ENCODE results near the gene ARSG.
A peak's percentile ranks its signal among the peaks of the same experiment; 100 is the strongest.
"Not testable (repeated sequence)": the region's sequence is repeated elsewhere in the genome, so short reads cannot be mapped to it uniquely, and the experiment has no call there.

The ARSG gene

GRCh38 chr17:68281965-68282364, 9.3 kb upstream of the ARSG start:
- not testable (repeated sequence) for DNase-seq

- DNase-seq = no peak
These were observed 2.9 kb upstream of the ARSG start for GRCh38 chr17:68288375-68288774.

DNA sequence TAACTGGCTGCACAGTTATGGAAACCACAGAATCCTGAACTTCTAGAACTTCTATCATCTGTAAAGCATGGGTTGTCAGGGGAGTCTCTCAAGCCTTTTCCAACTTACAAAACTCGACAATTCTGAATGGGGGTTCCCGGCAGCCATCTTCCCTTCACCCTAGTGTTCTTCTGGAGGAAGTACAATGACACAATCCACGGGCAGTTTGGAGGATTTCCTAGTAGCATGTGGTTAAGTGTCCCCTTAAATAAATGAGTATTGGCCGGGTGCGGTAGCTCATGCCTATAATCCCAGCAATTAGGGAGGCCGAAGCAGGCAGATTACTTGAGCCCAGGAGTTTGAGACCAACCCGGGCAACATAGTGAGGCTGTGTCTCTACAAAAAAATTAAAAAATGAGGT, 2.5 kb upstream of the ARSG start:
- DNase-seq = no peak

GRCh38 chr17:68289473-68289872, 1.8 kb upstream of the ARSG start:
- no peak for DNase-seq

- no peak for DNase-seq
These were observed 1.4 kb upstream of the ARSG start for GRCh38 chr17:68289936-68290267.

DNA sequence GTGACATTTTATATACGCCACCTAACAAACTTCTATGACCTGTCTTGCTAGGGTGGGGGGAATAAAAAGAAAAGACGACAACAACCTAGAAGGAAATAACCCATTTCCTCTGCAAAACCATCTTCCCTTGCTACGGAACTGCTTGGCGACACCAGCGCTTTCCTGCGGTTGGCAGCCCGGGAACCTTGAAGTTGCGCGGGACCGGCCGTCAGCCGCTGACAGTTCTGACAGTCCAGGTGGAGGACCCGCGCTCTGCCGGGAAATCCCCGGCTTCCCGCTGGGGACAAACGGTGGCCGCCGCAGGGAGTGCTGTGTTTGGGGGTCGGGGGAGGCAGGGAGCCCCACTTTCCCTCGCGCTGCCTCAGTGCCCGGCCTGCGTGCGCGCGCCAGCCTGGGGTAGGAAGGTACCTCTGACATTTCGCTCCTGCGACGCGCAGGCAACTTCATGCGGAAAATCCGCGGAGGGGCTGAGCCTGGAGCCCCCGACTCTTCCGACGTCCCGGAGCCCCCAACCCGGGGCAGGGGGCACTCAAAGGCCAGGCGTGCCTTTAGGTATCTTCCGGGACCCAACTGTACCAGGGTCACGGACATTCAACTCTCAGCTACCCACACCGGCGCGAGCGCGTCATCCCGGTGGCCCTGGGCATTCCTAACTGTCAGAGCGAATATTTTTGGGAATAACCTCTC, 884 bp upstream of the ARSG start:
- DNase-seq = peak; percentile 57

DNA sequence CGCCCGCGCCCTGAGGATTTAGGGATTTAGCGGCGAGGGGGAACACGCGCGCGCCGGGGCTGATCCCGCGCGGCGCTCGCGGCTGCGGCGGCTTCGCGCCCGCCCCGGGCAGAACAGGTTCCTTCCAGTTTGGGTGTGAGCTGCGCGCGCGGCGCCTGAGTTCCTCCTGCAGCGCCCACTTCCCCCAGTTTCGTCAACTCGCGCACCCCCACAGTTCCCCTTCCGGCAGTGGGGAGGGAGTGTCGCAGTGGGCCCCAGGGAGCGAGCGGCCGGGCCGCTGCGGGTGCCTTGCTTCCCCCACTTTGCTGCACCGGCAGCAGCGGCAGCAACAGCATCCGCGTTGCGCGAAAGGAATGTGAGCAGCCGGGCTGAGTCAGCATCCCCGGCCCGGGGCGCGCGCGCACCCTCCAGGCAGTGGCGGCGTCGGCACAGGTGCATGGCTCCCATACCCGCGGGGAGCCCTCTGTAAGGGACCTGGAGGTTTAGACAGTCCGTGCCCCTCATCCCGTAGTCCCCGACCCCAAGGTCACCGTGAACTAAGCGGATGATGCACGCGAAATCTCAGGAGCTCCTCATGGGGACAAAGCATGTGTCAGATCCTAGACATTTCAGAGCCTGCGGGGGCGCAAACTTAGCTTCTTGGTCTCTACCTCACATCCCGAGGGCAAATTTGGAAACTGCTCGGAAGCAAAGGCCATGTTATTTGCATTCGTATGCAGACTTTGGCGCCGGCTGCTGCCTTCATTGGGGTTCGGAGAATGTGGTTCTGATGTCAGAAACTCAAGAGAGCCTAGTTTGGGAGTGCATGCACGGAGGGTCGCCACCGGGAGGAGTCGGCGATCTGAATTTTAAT, 767 bp downstream of the ARSG start:
- peak; percentile 89 for DNase-seq

DNA sequence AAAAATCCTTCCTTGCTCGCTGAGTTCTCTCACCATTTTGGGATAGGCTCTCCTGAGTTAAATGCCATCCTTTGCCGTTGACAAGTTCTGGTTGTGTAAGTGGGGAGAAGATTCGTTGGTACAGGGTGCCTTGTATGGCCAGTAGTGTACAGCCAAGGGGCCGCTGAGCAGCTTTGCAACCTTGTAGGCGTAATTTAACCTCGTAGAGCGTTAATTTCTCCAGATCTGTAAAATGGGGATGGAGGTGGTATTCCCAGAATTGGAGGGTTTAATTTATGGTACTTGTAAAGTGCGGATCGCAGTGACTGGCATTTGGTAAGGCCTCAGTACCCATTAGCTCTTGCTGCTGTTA, 1.4 kb downstream of the ARSG start:
- no peak for DNase-seq

DNA sequence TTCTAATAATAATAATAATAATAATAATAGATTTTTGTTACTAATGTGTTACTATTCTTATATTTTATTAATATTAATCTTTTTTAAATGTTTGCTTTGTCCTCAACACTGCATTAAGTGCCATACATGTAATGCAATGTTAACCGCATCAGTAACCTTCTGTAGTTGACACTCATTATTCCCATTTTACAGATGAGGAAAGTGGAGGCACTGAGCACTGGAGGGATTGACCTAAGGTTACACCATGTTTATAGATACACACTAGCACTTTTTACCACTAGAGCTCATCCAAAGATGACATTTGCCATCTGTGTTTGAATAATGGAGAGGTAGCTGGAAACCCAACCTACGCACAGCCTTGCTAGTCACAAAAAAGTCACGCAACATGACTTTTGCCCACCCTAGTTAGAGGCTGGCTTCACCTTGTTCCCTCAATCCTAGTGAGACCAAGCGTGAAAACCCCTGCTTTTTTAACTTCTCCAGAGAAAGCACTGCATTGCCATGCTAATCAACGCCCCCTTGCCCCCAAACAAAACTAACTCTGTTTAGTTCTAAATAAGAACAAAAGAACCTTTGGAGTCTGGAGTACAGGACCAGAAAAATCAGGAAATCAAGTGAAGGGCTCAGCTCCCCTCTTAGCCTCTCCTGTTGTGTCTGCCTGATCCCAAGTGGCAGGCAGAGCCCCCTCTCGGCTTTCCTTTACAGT, 2.3 kb downstream of the ARSG start:
- DNase-seq = no peak

GRCh38 chr17:68294196-68294555, 2.9 kb downstream of the ARSG start:
- DNase-seq = no peak

DNA sequence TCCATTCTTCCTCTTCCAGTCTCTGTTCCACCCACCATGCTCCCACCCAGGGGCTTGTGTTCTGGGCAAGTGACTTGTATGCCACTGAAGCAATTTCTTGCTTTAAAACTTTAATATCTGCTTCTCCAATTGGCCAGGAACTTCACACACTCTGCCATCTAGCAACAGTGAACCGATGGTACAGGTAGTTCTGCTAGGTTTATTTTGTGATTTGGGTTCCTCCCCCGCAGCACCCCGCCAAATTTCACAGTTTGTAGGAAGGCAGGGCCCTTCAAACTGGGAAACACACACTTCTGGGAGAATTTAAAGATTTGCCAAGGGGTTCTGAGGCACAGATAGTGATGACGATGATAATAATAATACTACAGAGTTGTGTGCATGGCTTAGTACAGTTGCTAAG, 3.3 kb downstream of the ARSG start:
- DNase-seq = no peak

- DNase-seq = no peak
These were observed 3.8 kb downstream of the ARSG start for GRCh38 chr17:68295086-68295485.

GRCh38 chr17:68296217-68297191, 5.2 kb downstream of the ARSG start:
- DNase-seq = peak; percentile 40

DNA sequence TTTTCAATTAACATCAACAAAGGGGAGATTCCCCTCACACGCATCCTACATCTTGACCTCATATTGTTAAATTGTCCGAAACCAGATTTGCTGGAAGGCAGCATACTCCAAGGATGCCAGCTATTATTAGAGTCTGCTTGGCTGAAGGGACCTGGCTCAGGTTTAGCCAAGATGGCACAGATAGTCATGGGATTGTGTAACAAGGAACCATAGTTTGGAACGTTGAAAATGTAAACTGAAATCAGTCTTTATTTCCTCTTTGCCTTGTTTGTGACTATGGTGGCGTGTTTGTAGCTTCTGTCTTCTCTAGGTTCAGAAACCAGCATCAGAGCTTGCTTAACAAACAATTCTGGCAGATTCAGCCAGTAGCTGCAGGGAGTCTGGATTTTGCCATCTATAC, 5.9 kb downstream of the ARSG start:
- DNase-seq = no peak

DNA sequence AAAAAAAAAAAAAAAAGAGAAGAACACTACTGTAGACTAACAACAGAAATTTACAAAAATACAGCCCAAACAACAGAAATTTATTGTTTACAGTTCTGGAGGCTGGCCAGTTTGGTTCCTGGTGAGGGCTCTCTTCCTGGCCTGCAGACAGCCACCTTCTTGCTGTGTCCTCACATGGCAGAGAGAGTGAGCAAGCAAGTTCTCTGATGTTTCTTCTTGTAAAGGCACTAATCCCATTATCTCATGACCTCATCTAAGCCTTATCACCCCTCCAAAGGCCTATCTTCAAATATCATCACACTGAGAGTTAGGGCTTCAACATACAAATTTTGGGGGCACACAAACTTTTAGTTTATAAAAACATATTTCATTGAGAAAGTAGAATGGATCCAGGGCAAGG, 7.3 kb downstream of the ARSG start:
- DNase-seq = no peak

DNA sequence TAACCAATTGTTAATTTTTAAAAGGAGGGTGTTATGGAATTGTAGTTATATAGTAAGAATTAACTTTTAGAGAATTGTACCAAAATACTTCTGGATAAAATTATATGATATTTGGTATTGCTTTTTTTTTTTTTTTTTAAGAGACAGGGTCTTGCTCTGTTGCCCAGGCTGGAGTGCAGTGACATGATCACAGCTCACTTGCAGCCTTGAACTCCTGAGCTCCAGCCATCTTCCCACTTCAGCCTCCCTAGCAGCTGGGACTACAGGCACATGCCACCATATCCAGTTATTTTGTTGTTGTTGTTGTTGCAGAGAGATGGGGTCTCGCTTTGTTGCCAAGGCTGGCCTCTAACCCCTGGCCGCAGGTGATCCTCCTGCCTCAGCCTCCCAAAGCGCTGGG, 8.5 kb downstream of the ARSG start:
- DNase-seq = no peak

- no peak for DNase-seq
These were observed 10.2 kb downstream of the ARSG start for GRCh38 chr17:68301438-68301959.

DNA sequence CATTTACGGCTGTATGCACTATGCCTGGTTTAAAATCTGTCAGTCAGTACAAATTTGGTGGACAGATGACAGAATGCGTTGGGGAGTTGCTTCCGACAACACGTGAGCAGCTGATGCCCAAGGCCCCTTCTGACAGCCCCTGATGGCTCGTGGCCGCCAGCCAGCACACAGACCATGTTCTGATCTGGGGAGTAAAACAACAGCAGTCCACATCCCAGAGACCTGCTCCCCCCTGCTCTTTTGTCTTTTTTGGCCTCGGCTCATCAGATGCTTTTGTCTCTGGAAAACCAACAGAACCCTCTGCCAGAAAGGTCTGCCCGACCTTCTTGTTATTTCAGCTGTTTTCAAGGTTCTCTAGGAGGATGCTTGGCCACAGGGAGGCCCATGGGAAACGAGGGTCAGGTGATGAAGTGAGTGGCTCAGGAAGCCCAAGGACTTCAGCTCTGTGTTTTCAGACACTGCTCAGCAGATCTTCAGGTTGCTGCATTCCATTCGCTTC, 10.8 kb downstream of the ARSG start:
- no peak for DNase-seq

DNA sequence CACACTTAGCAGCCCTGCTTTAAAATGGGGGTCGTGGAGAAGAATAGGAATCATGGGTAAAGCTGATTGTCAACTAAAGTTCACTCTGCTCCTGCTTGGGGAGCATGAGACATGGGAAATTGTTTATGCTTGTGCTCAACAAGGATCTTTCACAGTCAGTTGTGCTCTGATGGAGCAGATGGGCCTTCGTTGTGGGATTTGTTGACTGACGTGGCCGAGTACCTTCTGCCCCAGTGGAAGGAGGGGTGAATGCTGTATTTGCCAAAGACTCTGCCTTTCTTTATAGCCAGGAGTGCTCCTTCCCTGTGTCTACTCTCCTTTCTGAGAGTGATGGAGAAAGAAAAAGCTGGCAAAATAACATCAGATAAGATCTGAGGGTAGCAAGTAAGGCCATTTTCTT, 11.4 kb downstream of the ARSG start:
- no peak for DNase-seq

DNA sequence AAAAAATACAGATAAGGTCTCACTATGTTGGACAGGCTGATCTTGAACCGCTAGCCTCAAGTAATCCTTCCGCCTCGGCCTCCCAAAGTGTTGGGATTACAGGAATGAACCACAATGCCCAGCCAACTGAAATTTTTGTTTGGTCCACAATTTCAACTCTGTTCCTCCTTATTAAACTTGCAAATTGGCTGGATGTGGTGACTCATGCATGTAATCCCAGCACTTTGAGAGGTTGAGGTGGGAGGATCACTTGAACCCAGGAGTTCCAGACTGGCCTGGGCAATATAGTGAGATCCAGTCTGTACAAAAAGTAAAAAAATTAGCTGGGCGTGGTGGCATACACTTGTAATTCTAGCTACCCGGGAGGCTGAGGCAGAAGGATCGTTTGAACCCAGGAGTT, 13.4 kb downstream of the ARSG start:
- DNase-seq = no peak

DNA sequence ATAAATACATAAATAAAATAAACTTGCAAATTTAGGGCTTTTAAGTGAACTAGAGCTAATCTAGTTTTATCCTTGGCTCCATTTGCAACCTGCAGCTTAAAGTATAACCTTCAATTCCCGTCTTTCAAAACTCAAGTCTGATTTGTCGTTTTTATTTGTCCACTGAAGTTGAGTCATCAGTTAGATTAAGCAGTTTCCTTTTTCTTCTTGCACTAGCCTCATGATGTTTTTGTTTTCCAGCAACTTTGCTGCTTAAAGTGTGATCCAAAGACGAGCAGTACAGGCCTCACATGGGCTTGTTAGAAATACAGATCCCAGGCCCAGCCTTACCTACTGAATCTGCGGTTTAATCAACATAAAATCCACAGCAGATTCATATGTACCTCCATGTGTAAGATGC, 13.8 kb downstream of the ARSG start:
- DNase-seq = no peak

DNA sequence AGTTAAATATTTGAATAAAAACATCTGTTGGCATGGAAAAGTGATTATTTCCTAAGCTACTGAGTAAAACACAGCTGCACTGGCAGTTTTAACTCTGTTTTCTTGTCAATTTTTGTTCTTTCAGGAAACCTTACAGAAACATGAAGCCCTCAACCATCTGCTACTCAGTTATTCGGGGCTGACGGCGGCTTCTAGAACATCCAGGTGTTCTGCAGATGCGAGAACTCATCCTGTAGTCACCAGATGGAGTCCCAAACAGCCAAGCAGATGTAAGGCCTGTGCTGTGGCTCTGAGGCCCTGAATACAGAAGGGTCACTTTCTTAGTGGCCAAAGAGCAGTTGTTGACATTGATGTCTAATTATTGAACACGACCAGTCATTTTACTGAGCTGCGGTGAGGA, 15.5 kb downstream of the ARSG start:
- no peak for DNase-seq

DNA sequence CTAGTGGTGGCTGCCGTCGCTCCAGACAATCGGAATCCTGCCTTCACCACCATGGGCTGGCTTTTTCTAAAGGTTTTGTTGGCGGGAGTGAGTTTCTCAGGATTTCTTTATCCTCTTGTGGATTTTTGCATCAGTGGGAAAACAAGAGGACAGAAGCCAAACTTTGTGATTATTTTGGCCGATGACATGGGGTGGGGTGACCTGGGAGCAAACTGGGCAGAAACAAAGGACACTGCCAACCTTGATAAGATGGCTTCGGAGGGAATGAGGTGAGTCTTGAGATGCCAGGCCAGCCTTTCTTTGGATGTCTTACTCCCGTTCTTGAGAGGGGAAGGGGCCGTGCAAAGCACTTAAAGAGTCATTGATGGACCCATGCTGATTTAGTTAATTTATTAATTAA, 16.1 kb downstream of the ARSG start:
- no peak for DNase-seq

All from activated CD8-positive, alpha-beta memory T cell treated with anti-CD3 and anti-CD28 coated beads, Interleukin-2, amount 50 U/mL, for 4 hours (primary cell).